HG02884 (cell line): Measurements from ENCODE around the gene GLI3.

Experiments used
- ATAC-seq: cut with Tn5 transposase; IDR thresholded peaks from one replicate; pipeline ENCODE4 v1.9.1; 2021; ENCODE audit warnings: mild to moderate bottlenecking, moderate library complexity; ENCODE audit not compliant: unreplicated experiment

GLI3 gene

DNA sequence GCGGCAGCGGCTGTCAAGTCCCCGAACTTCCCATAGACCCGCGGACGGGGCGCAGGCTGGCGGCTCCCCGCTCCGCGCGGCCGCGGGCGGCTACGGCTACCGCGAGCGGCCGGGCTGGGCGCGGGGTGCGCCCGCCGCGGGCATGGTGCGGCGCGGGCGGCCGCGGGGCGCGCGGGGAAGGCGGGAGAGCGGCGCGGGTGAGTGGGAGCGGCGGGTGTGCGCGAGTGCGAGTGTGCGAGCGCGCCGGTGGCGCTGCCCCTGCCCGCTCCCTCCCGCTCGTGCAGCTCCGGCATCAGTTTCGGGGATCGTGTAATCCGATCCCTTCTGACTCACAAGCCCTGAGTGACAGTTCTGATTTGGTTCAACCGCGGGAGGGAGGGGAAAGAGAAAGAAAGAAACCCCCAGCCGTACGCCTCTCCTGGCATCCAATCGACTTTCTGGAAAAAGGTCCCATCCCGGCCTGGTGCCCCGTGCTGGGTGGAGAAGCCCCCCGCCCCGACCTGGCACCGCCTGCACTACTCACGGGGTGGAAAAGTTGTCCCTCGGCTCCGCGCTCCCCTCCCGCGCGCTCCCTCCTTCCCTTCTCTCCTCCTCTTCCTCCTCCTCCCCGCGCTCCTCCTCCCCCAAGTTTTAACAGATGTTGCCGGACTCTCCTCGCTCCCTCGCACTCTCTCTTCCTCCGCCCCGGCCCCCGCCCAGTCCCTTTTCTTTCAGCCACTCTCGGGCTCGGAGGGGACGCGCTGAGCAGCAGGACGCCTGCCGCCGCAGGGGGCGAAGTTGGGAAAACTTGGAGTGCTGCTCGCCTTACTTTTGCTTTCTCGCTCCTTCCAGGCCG, at the start of gene GLI3:
Gene GLI3 (minus strand): TSS at position 234 of the 835 bp plus-strand sequence. CDS start 13,956 bp downstream, outside the sequence.
- peak; percentile 77 for ATAC-seq

DNA sequence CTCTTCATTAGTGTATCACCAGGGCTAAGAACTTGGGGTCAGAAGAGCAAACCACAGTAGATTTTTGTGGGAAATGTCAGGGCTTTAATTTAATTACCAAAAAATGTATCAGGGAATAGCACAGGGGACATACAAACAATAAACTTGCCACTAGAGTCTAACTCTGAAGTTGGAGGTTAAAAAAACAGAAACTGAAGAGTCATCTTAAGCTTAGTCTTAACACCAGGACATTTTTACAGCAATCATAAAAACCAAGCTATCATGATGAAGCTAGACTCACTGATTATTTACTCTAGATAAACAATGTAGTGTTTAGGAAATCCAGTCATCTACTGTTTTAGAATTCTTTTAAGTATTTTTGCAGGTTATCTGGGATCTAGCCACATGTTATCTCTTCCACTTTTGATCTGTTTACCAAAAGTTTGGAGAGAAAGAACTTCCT, 48.4 kb upstream of the GLI3 start:
- no peak for ATAC-seq

DNA sequence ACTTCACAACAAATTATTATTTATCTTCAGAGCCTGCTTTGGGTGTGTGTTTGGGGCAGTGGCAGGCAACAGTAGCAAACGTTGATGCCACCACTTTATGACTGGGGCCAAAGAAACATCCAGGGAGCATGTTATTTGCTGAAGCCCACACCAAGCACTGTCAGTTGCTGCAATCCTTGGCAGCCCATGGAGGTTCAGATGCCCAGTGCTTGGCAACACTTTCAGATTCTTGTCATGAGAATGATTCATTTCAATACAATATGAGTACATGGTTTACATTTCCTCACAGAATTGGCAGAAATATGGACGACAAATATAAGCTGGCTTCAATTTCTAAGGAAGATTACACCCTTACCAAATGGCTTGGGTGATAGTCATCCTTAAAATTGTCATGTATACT, 46.5 kb upstream of the GLI3 start:
- no peak for ATAC-seq

GRCh38 chr7:42278344-42278743, 41.3 kb upstream of the GLI3 start:
- no peak for ATAC-seq

- ATAC-seq, result no peak
Measured at GRCh38 chr7:42274053-42274452, 37.0 kb upstream of the GLI3 start.

- ATAC-seq, result no peak
Measured at GRCh38 chr7:42272793-42273665, 36.0 kb upstream of the GLI3 start.

- ATAC-seq, result no peak
Measured at GRCh38 chr7:42269161-42269560, 32.2 kb upstream of the GLI3 start.

DNA sequence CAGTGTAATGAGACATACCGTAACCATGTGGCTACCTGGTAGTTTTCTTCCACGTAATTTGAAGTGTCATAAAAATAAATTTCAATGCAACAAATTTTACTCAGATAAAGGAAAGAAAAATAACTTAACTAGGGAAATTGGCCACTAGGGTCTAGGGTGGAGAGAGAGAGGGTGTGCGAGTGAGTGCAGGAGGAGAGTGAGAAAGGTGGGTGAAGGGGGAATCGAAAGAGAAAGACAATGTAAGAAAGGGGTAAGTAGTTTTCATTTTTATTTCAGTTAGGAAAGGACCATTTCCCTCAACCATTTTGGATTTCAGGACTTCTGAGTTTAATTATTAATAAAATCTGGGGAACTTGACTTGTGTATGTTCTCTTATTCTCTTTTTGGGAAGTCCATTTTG, 27.7 kb upstream of the GLI3 start:
- no peak for ATAC-seq

- ATAC-seq, result no peak
Measured at GRCh38 chr7:42263971-42264370, 27.0 kb upstream of the GLI3 start.

- ATAC-seq, result no peak
Measured at GRCh38 chr7:42262964-42263363, 26.0 kb upstream of the GLI3 start.

DNA sequence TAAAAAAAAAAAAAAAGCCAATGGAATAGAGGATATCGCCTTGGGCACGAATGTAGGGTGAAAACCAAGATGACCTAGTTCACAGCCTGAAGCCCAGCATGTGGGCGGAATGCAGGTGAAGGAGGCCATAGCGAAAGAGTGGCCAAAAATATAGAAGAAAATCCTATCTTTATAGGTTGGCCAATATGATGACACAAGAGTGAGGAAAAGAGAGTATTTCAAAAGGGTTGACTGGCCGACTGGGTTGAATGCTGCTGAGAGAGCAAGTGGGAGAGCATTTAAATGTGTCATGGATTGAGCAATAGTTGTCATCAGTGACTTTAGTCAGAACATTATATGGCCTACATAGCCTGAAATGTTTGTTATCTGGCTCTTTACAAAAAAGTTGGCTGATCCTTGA, 17.2 kb upstream of the GLI3 start:
- ATAC-seq, result no peak

DNA sequence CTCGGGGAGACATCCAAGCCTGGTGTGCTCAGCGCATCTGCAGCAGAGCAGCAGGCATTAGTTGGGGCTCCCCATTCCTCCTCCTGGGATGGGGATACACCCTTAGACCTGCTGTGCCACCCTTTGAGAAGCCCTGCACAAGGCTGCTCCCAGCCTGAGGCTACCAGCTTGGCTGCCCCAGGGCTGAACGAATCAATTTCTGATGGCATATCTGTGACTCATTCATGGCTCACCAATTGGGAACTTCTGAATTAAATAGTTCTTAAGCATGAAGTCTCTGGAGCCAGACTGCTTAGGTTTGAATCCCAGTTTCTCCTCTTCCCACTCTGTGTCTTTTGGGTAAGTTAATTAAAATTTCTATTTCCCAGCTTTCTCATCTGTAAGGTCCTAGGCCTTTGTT, 16.3 kb upstream of the GLI3 start:
- ATAC-seq, result no peak

DNA sequence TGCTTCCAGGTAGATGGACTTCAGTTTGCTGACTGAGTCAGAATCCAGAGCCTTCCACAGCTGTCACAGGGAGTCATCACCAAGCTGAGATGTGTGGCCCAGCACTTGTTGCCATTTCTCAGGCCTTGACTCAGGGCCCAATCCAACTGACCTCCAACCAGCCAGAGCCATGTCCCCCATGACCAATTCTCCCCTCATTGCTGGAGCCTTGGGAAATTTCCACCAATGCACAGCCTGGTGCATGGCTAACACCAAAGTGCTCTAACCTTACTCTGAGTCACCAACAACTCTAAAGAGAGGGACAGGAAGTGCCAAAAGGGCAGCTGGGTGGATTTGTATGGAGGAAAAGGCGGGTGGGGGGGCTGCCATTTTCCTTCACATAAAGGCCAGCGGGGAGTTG, 13.4 kb upstream of the GLI3 start:
- ATAC-seq, result no peak

- no peak for ATAC-seq
Measured at GRCh38 chr7:42248579-42248978, 11.6 kb upstream of the GLI3 start.

GRCh38 chr7:42247301-42247700, 10.3 kb upstream of the GLI3 start:
- ATAC-seq, result no peak

DNA sequence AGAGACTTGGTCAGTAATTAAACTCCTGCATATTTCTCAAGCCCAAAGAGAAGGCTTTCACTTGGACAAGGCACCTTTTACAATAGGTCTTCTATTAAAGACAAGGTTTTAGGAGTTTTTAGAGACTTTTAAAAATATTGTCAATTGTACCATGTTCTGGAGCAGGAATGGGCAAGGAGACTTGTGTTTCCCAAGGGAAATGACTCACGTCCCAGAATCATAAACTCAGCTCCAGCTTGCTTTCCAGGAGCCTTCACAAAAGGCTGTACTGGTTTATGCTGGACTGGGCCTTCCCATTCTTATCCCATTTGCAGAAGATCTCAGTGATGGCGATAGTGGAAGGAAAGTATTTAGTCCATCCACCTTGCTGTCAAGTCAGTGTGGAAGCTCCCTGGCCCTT, 7.8 kb upstream of the GLI3 start:
- no peak for ATAC-seq

- no peak for ATAC-seq
Measured at GRCh38 chr7:42242381-42242780, 5.4 kb upstream of the GLI3 start.

DNA sequence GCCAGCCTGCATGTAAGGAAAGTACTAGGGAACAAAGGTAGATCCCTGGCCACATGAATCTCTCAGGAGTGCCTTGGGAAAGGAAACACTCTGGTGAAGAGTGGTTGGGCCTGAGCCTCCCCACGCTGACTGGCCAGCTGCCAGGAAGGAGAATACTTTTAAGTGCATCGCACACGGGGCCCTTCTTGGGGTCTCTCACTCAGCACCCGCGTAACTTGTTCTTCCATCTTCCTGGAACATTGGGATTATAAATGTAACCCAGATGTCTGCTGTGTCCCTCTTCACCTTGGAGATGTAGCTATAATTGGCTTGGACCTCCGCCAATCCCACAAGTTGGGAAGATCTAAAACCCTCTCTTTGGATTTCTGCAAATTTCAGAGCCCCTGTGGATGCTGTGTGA, 4.4 kb upstream of the GLI3 start:
- ATAC-seq, result no peak

- ATAC-seq, result no peak
Measured at GRCh38 chr7:42240416-42240815, 3.4 kb upstream of the GLI3 start.

DNA sequence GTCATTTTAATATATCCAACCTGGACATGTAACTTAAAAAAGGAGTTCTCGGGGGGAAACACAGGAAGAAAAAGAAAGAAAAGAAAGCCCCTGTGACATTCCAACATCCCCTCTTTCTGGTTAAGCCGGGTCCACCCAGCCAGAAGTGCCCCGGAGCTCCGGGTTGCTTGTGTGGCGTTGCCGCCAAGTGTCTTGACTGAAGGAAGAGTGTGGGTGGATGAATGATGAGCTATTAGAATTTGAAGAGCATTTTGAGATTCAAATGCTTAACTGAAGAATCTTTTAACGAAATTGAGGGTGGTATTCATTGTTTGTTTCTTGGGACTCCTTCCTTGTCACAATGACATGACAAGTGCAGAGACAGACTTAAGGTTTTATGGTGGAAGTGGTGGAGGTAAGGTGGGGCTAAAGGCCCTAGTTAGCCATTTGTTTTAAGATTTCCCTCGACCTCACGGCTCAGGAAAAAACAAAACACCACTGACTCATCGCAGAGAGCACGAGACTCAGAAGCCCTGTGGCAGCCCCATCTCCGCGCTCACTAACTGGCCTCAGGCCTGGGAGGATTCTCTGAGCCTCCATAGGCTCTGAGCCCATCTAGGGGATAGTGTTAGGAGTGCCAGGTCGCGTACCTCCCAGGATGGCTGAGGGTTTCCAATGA, 1.8 kb upstream of the GLI3 start:
- no peak for ATAC-seq

- ATAC-seq, result no peak
Measured at GRCh38 chr7:42237811-42238541, 967 bp upstream of the GLI3 start.
